SU-DHL-6 (cell line): ENCODE data around the gene ZNF586.

ENCODE experiments used
- H2AFZ ChIP-seq: fragments of 200-600 bp; sonication (generic); 2 replicates; pipeline ENCODE4 v1.6.1; 2014; ENCODE audit warnings: low read depth, mild to moderate bottlenecking, moderate library complexity, mixed read lengths, antibody characterized with exemption, low read length; ENCODE audit not compliant: severe bottlenecking
- H3F3A ChIP-seq: fragments of 200-600 bp; shearing (Covaris generic); 2 replicates; pipeline ENCODE4 v1.6.0; 2016; ENCODE audit warnings: antibody characterized with exemption, mild to moderate bottlenecking; ENCODE audit not compliant: insufficient read depth
- H3K27ac ChIP-seq: fragments of 200-600 bp; sonication (generic); 2 replicates; pipeline ENCODE4 v1.5.1; 2016; ENCODE audit warnings: low read depth, mild to moderate bottlenecking, low read length, moderate library complexity, mixed read lengths
- H3K27me3 ChIP-seq: fragments of 200-600 bp; sonication (generic), shearing (Covaris generic); 2 replicates; pipeline ENCODE4 v1.6.0; 2014; ENCODE audit warnings: mild to moderate bottlenecking, low read length
- H3K36me3 ChIP-seq: fragments of 200-600 bp; sonication (generic); 2 replicates; pipeline ENCODE4 v1.6.1; 2014; ENCODE audit warnings: mild to moderate bottlenecking, low read length, mixed read lengths
- H3K4me2 ChIP-seq: fragments of 300-600, 200-600 bp; shearing (Covaris generic), sonication (generic); 2 replicates; pipeline ENCODE4 v1.6.0; 2014; ENCODE audit warnings: low read length, low read depth, mild to moderate bottlenecking; ENCODE audit not compliant: poor library complexity, severe bottlenecking
- H3K4me3 ChIP-seq: fragments of 200-600 bp; sonication (generic); 2 replicates; pipeline ENCODE4 v1.5.1; 2014; ENCODE audit warnings: antibody characterized with exemption, low read length, mild to moderate bottlenecking, mixed read lengths; ENCODE audit not compliant: insufficient read depth, poor library complexity, severe bottlenecking
- H3K79me2 ChIP-seq: fragments of 200-600 bp; sonication (generic); 2 replicates; pipeline ENCODE4 v1.6.1; 2014; ENCODE audit warnings: mild to moderate bottlenecking, low read length, moderate library complexity; ENCODE audit not compliant: insufficient read depth
- H3K9ac ChIP-seq: fragments of 200-600 bp; sonication (generic); 2 replicates; pipeline ENCODE4 v1.7.0; 2014; ENCODE audit warnings: mild to moderate bottlenecking, low read length
- H3K9me2 ChIP-seq: fragments of 200-600 bp; sonication (generic); replicated peaks from 2 replicates; pipeline ENCODE4 v1.6.1; 2014; ENCODE audit warnings: low read length; ENCODE audit not compliant: insufficient read depth
- H3K9me3 ChIP-seq: fragments of 200-600 bp; sonication (generic); 2 replicates; pipeline ENCODE4 v1.6.1; 2014; ENCODE audit warnings: low read length, mixed read lengths; ENCODE audit not compliant: insufficient read depth
- H4K20me1 ChIP-seq: fragments of 200-600 bp; sonication (generic); 2 replicates; pipeline ENCODE4 v1.6.1; 2014; ENCODE audit warnings: low read depth, mild to moderate bottlenecking, antibody characterized with exemption, low read length, moderate library complexity, mixed read lengths
- EZH2phosphoT487 ChIP-seq: fragments of 200-600 bp; sonication (generic), shearing (Covaris generic); conservative IDR thresholded peaks from 2 replicates; pipeline ENCODE4 v1.6.1; 2018; ENCODE audit warnings: mild to moderate bottlenecking, antibody characterized with exemption, low read length, moderate library complexity, mixed read lengths
- TF ChIP-seq, protein P1 (sequence below): fragments of 200-600 bp; sonication (generic); IDR thresholded peaks from one replicate; pipeline ENCODE4 v1.5.1; 2017; ENCODE audit warnings: antibody characterized with exemption, mild to moderate bottlenecking, low read length, moderate library complexity; ENCODE audit not compliant: insufficient read depth, poor library complexity, severe bottlenecking

Gene ZNF586

GRCh38 chr19:57748029-57748428 lies 21.4 kb upstream of the ZNF586 start:
- Histone ChIP-seq H3K4me2 (peak overlapping the region; percentile 76), H3F3A (no peaks in the 10 kb centered on the region), H3K9me3 (no peaks in the 10 kb centered on the region), H3K4me3 (peak overlapping the region; percentile 84), H3K79me2 (peaks cover 38% of the 10 kb centered on the region), H3K9me2 (no peaks in the 10 kb centered on the region), H4K20me1 (no peaks in the 10 kb centered on the region), H2AFZ (no peak overlapping the region), H3K27ac (no peak overlapping the region), H3K27me3 (no peaks in the 10 kb centered on the region), H3K36me3 (peaks cover 16% of the 10 kb centered on the region), H3K9ac (peak overlapping the region; percentile 89)
- TF ChIP-seq, protein P1, sequence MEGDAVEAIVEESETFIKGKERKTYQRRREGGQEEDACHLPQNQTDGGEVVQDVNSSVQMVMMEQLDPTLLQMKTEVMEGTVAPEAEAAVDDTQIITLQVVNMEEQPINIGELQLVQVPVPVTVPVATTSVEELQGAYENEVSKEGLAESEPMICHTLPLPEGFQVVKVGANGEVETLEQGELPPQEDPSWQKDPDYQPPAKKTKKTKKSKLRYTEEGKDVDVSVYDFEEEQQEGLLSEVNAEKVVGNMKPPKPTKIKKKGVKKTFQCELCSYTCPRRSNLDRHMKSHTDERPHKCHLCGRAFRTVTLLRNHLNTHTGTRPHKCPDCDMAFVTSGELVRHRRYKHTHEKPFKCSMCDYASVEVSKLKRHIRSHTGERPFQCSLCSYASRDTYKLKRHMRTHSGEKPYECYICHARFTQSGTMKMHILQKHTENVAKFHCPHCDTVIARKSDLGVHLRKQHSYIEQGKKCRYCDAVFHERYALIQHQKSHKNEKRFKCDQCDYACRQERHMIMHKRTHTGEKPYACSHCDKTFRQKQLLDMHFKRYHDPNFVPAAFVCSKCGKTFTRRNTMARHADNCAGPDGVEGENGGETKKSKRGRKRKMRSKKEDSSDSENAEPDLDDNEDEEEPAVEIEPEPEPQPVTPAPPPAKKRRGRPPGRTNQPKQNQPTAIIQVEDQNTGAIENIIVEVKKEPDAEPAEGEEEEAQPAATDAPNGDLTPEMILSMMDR = no peak
- no peak for TF ChIP-seq EZH2phosphoT487

GRCh38 chr19:57754091-57754673 lies 15.3 kb upstream of the ZNF586 start:
- Histone ChIP-seq H3K79me2 (peaks cover 14% of the 10 kb centered on the region), H3K4me3 (no peak overlapping the region), H3K4me2 (no peak overlapping the region), H3K9me2 (no peaks in the 10 kb centered on the region), H4K20me1 (no peaks in the 10 kb centered on the region), H3K27ac (no peak overlapping the region), H3K27me3 (no peaks in the 10 kb centered on the region), H3K9me3 (no peaks in the 10 kb centered on the region), H3K9ac (no peak overlapping the region), H3K36me3 (peaks cover 44% of the 10 kb centered on the region), H3F3A (no peaks in the 10 kb centered on the region), H2AFZ (no peak overlapping the region)
- no peak for TF ChIP-seq EZH2phosphoT487
- TF ChIP-seq, protein P1 = no peak

DNA sequence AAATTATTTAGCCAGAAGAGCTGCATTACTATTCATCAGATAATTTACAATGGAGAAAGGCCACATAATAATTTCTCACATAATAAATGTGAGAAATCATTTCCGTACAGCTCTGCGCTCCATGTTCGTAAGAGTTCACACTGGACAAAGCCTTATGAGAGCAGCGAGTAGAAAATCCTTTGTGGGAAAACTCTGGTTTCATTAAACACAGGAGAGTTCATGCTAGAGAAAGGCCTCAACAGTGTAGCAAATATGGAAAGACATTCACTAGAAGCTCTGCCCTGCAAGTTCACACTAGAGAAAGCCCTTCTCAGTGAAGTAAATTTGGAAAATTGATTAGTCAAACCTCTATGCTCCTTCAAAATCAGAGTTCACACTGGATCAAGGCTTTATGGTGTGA lies 14.4 kb upstream of the ZNF586 start:
- no peaks in the 10 kb centered on the region for H3F3A ChIP-seq
- no peaks in the 10 kb centered on the region for H3K27me3 ChIP-seq
- H3K27ac ChIP-seq = no peak overlapping the region
- no peak overlapping the region for H3K4me2 ChIP-seq
- H3K9me2 ChIP-seq = no peaks in the 10 kb centered on the region
- H2AFZ ChIP-seq = no peak overlapping the region
- peaks cover 5% of the 10 kb centered on the region; the same call in 1 of the 2 replicates for H3K79me2 ChIP-seq
- TF ChIP-seq EZH2phosphoT487 = no peak
- TF ChIP-seq, protein P1 = no peak
- H3K9ac ChIP-seq = no peak overlapping the region
- H3K4me3 ChIP-seq = no peak overlapping the region
- no peaks in the 10 kb centered on the region for H3K9me3 ChIP-seq
- no peaks in the 10 kb centered on the region for H4K20me1 ChIP-seq
- H3K36me3 ChIP-seq = peaks cover 38% of the 10 kb centered on the region
